Left ventricle myocardium inferior (tissue), 1 donor: ENCODE measurements around the gene KCNAB2. TPM values are rescaled to one million over a fixed set of nuclear protein-coding genes. Genes with fewer than 3 reads are reported as not detected.

Experiments used
- DNase-seq: peaks from one replicate; pipeline ENCODE4 v3.0.0-alpha.2; 2020
- H3K27ac ChIP-seq: fragments of 200-600 bp; replicated peaks from 2 replicates; pipeline ENCODE4 v1.8.0; 2021
- H3K27me3 ChIP-seq: fragments of 200-600 bp; 2 replicates; pipeline ENCODE4 v1.8.0; 2021; ENCODE audit warnings: low read depth
- H3K36me3 ChIP-seq: fragments of 200-600 bp; 2 replicates; pipeline ENCODE4 v1.8.0; 2021
- H3K4me1 ChIP-seq: fragments of 200-600 bp; 2 replicates; pipeline ENCODE4 v1.8.0; 2021
- H3K4me3 ChIP-seq: fragments of 200-600 bp; 2 replicates; pipeline ENCODE4 v1.8.0; 2021; ENCODE audit warnings: mild to moderate bottlenecking, moderate library complexity
- H3K9me3 ChIP-seq: fragments of 200-600 bp; replicated peaks from 2 replicates; pipeline ENCODE4 v1.8.0; 2021
- CTCF ChIP-seq: fragments of 200-600 bp; IDR thresholded peaks from 2 replicates; pipeline ENCODE4 v1.8.0; 2021; ENCODE audit warnings: antibody characterized with exemption, mild to moderate bottlenecking, borderline replicate concordance
- intact Hi-C: fragments of 100-400 bp; cut with micrococcal nuclease; formaldehyde crosslinking; loops from one replicate; pipeline ENCODE4 v1.11.0; 2022
- total RNA-seq: library from RNA; stranded (reverse); fragmentation: NEBNext Ultra II Directional; extraction: Animal tissue kit (Norgen Biotek cat#: 25700); gene quantifications from one replicate; pipeline ENCODE4 v1.2.1, GENCODE V29; 2021
- donor health status: DM: no; HTN: yes; CAD: no; lungs with severe emphysema.

The KCNAB2 gene
- total RNA-seq, 1 donor from 2014 or later, result 31.0 TPM

- H3K4me3 ChIP-seq, result no peak overlapping the region
- H3K27me3 ChIP-seq, result peaks cover 20% of the 10 kb centered on the region
- peaks cover 36% of the 10 kb centered on the region for H3K9me3 ChIP-seq
- H3K36me3 ChIP-seq, result no peaks in the 10 kb centered on the region
- TF ChIP-seq CTCF, result no peak
- intact Hi-C loops, result no loop called here
- H3K27ac ChIP-seq, result no peak overlapping the region
- H3K4me1 ChIP-seq, result no peaks in the 10 kb centered on the region
- no peak for DNase-seq
Observed at GRCh38 chr1:6116137-6116536, 70.4 kb downstream of the KCNAB2 start.

GRCh38 chr1:6117064-6117463 lies 71.4 kb downstream of the KCNAB2 start:
- peaks cover 36% of the 10 kb centered on the region for H3K9me3 ChIP-seq
- H3K36me3 ChIP-seq, result no peaks in the 10 kb centered on the region
- intact Hi-C loops, result no loop called here
- H3K27me3 ChIP-seq, result peaks cover 11% of the 10 kb centered on the region
- no peaks in the 10 kb centered on the region for H3K4me1 ChIP-seq
- no peak overlapping the region for H3K4me3 ChIP-seq
- H3K27ac ChIP-seq, result no peak overlapping the region
- DNase-seq, result no peak
- TF ChIP-seq CTCF, result no peak

- no peak for DNase-seq
- TF ChIP-seq CTCF, result no peak
- no peak overlapping the region for H3K27ac ChIP-seq
- H3K9me3 ChIP-seq, result peaks cover 36% of the 10 kb centered on the region
- no peaks in the 10 kb centered on the region for H3K36me3 ChIP-seq
- H3K4me1 ChIP-seq, result no peaks in the 10 kb centered on the region
- intact Hi-C loops, result no loop called here
- no peak overlapping the region for H3K4me3 ChIP-seq
- H3K27me3 ChIP-seq, result peaks cover 5% of the 10 kb centered on the region
Observed at GRCh38 chr1:6117624-6118023, 71.9 kb downstream of the KCNAB2 start.

GRCh38 chr1:6118415-6118814 lies 72.7 kb downstream of the KCNAB2 start:
- DNase-seq, result no peak
- Histone ChIP-seq H3K27ac (no peak overlapping the region), H3K4me1 (no peaks in the 10 kb centered on the region), H3K4me3 (no peak overlapping the region), H3K27me3 (peaks cover under 1% of the 10 kb centered on the region), H3K9me3 (peaks cover 36% of the 10 kb centered on the region), H3K36me3 (no peaks in the 10 kb centered on the region)
- no peak for TF ChIP-seq CTCF
- intact Hi-C loops, result no loop called here

GRCh38 chr1:6121021-6121421 lies 75.3 kb downstream of the KCNAB2 start:
- H3K36me3 ChIP-seq, result no peaks in the 10 kb centered on the region
- intact Hi-C loops, result no loop called here
- DNase-seq, result no peak
- no peak overlapping the region for H3K4me3 ChIP-seq
- peaks cover 27% of the 10 kb centered on the region for H3K27me3 ChIP-seq
- TF ChIP-seq CTCF, result no peak
- H3K4me1 ChIP-seq, result no peaks in the 10 kb centered on the region
- H3K27ac ChIP-seq, result no peak overlapping the region
- peaks cover 25% of the 10 kb centered on the region for H3K9me3 ChIP-seq
